ENCODE results near the gene SH3YL1.

GRCh38 chr2:258933-259332 is 4.9 kb downstream of the SH3YL1 start:
- TF ChIP-seq, protein P1, sequence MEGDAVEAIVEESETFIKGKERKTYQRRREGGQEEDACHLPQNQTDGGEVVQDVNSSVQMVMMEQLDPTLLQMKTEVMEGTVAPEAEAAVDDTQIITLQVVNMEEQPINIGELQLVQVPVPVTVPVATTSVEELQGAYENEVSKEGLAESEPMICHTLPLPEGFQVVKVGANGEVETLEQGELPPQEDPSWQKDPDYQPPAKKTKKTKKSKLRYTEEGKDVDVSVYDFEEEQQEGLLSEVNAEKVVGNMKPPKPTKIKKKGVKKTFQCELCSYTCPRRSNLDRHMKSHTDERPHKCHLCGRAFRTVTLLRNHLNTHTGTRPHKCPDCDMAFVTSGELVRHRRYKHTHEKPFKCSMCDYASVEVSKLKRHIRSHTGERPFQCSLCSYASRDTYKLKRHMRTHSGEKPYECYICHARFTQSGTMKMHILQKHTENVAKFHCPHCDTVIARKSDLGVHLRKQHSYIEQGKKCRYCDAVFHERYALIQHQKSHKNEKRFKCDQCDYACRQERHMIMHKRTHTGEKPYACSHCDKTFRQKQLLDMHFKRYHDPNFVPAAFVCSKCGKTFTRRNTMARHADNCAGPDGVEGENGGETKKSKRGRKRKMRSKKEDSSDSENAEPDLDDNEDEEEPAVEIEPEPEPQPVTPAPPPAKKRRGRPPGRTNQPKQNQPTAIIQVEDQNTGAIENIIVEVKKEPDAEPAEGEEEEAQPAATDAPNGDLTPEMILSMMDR (conservative IDR thresholded peaks at IDR 0.05; ENCODE audit: low read depth, low read length): no peak
- no peak for TF ChIP-seq POLR2A (IDR thresholded peaks at IDR 0.05; ENCODE audit: low read depth, low read length)
- TF ChIP-seq BHLHE40 (IDR thresholded peaks at IDR 0.05; ENCODE audit: low read depth, low read length): no peak
- TF ChIP-seq RCOR1 (IDR thresholded peaks at IDR 0.05; ENCODE audit: insufficient replicate concordance, low read length): no peak
- no peak for TF ChIP-seq CHD1 (IDR thresholded peaks at IDR 0.05; ENCODE audit: low read depth, low read length)
- TF ChIP-seq MXI1 (IDR thresholded peaks at IDR 0.05; ENCODE audit: borderline replicate concordance, low read depth, low read length): no peak
- no peak for TF ChIP-seq FOS (IDR thresholded peaks at IDR 0.05; ENCODE audit: low read depth, low read length)
- TF ChIP-seq RFX5 (IDR thresholded peaks at IDR 0.05; ENCODE audit: low read depth, low read length): no peak
- TF ChIP-seq MAFK (IDR thresholded peaks at IDR 0.05; ENCODE audit: low read depth, low read length): no peak
- no peak for TF ChIP-seq CEBPB (IDR thresholded peaks at IDR 0.05; ENCODE audit: low read depth, low read length)
- TF ChIP-seq NFE2L2 (IDR thresholded peaks at IDR 0.05; ENCODE audit: low read depth, low read length): no peak
- TF ChIP-seq MAZ (IDR thresholded peaks at IDR 0.05; ENCODE audit: borderline replicate concordance, low read depth, low read length): no peak
- no peak for TF ChIP-seq RAD21 (IDR thresholded peaks at IDR 0.05; ENCODE audit: low read length)
- no peak for TF ChIP-seq ELK1 (IDR thresholded peaks at IDR 0.05; ENCODE audit: borderline replicate concordance, low read depth, low read length)

Measured in IMR-90 (cell line).